Glutamatergic neuron (in vitro differentiated cells): ENCODE measurements around the gene FSIP1. TPM values are rescaled to one million over a fixed set of nuclear protein-coding genes. Genes with fewer than 3 reads are reported as not detected.

Source experiments
- DNase-seq: peaks from one replicate; pipeline ENCODE4 v3.0.0; 2022
- H3K27ac Mint-ChIP-seq: one replicate; pipeline ENCODE4 v1.8.0; 2020; ENCODE audit warnings: mild to moderate bottlenecking, mixed read lengths, inconsistent platforms; ENCODE audit not compliant: unreplicated experiment
- H3K27me3 Mint-ChIP-seq: one replicate; pipeline ENCODE4 v1.8.0; 2020; ENCODE audit warnings: mild to moderate bottlenecking, moderate library complexity, mixed read lengths, inconsistent platforms; ENCODE audit not compliant: unreplicated experiment
- H3K36me3 Mint-ChIP-seq: one replicate; pipeline ENCODE4 v1.8.0; 2020; ENCODE audit warnings: mild to moderate bottlenecking, mixed read lengths, inconsistent platforms; ENCODE audit not compliant: unreplicated experiment
- H3K4me1 Mint-ChIP-seq: one replicate; pipeline ENCODE4 v1.8.0; 2020; ENCODE audit warnings: mild to moderate bottlenecking, low read depth, mixed read lengths, inconsistent platforms; ENCODE audit not compliant: unreplicated experiment
- H3K4me3 Mint-ChIP-seq: one replicate; pipeline ENCODE4 v1.8.0; 2020; ENCODE audit warnings: mild to moderate bottlenecking, mixed read lengths, inconsistent platforms; ENCODE audit not compliant: unreplicated experiment
- H3K9me3 Mint-ChIP-seq: one replicate; pipeline ENCODE4 v1.8.0; 2020; ENCODE audit warnings: mild to moderate bottlenecking, moderate library complexity, mixed read lengths, inconsistent platforms; ENCODE audit not compliant: unreplicated experiment
- CTCF ChIP-seq: fragments of 200-600 bp; sonication (generic); IDR thresholded peaks from one replicate; pipeline ENCODE4 v1.5.0; 2021; ENCODE audit not compliant: partially characterized antibody, unreplicated experiment
- total RNA-seq: library from RNA; stranded (reverse); fragmentation: NEBNext Ultra II Directional; extraction: Animal tissue kit (Norgen Biotek cat#: 25700); gene quantifications from one replicate; pipeline ENCODE4 v1.2.1, GENCODE V29; 2021; ENCODE audit not compliant: unreplicated experiment

Gene FSIP1
- total RNA-seq, 1 donor from 2014 or later = 1.5 TPM

GRCh38 chr15:39629906-39630305 lies 152.7 kb downstream of the FSIP1 start:
- Mint-ChIP-seq H3K4me1 (peaks cover 10% of the 10 kb centered on the region), H3K9me3 (peaks cover 3% of the 10 kb centered on the region), H3K27me3 (no peaks in the 10 kb centered on the region), H3K27ac (no peak overlapping the region), H3K36me3 (peaks cover 3% of the 10 kb centered on the region), H3K4me3 (no peak overlapping the region)
- no peak for DNase-seq
- no peak for TF ChIP-seq CTCF

GRCh38 chr15:39629371-39629770 lies 153.3 kb downstream of the FSIP1 start:
- Mint-ChIP-seq H3K27me3 (peaks cover 2% of the 10 kb centered on the region), H3K27ac (no peak overlapping the region), H3K4me1 (peaks cover 10% of the 10 kb centered on the region), H3K9me3 (peaks cover 3% of the 10 kb centered on the region), H3K36me3 (peaks cover 9% of the 10 kb centered on the region), H3K4me3 (no peak overlapping the region)
- TF ChIP-seq CTCF = no peak
- no peak for DNase-seq

- TF ChIP-seq CTCF = no peak
- H3K27me3 Mint-ChIP-seq = peaks cover 2% of the 10 kb centered on the region
- no peak overlapping the region for H3K27ac Mint-ChIP-seq
- peaks cover 3% of the 10 kb centered on the region for H3K9me3 Mint-ChIP-seq
- DNase-seq = no peak
- no peak overlapping the region for H3K4me3 Mint-ChIP-seq
- H3K36me3 Mint-ChIP-seq = peaks cover 10% of the 10 kb centered on the region
- H3K4me1 Mint-ChIP-seq = peaks cover 10% of the 10 kb centered on the region
Measured at GRCh38 chr15:39628546-39629257, 153.9 kb downstream of the FSIP1 start.

GRCh38 chr15:39628144-39628508 lies 154.5 kb downstream of the FSIP1 start:
- TF ChIP-seq CTCF = no peak
- peaks cover 10% of the 10 kb centered on the region for H3K36me3 Mint-ChIP-seq
- peaks cover 2% of the 10 kb centered on the region for H3K27me3 Mint-ChIP-seq
- H3K9me3 Mint-ChIP-seq = peaks cover 3% of the 10 kb centered on the region
- H3K27ac Mint-ChIP-seq = no peak overlapping the region
- peaks cover 10% of the 10 kb centered on the region for H3K4me1 Mint-ChIP-seq
- no peak for DNase-seq
- no peak overlapping the region for H3K4me3 Mint-ChIP-seq

- no peak overlapping the region for H3K27ac Mint-ChIP-seq
- H3K4me3 Mint-ChIP-seq = no peak overlapping the region
- peaks cover 10% of the 10 kb centered on the region for H3K4me1 Mint-ChIP-seq
- no peak for DNase-seq
- no peak for TF ChIP-seq CTCF
- peaks cover 10% of the 10 kb centered on the region for H3K36me3 Mint-ChIP-seq
- peaks cover 3% of the 10 kb centered on the region for H3K9me3 Mint-ChIP-seq
- H3K27me3 Mint-ChIP-seq = peaks cover 2% of the 10 kb centered on the region
Measured at GRCh38 chr15:39627451-39628143, 155.0 kb downstream of the FSIP1 start.
